ENCODE data around the gene UXS1. TPM values are rescaled to one million over a fixed set of nuclear protein-coding genes. Genes with fewer than 3 reads are reported as not detected.

The UXS1 gene
- total RNA-seq, 1 donor from 2014 or later: 49.2 TPM

GRCh38 chr2:106176446-106177099 lies 17.5 kb downstream of the UXS1 start:
- FAIRE-seq (no peak), DNase-seq (ENCODE audit: low read depth) (no peak)
- Histone ChIP-seq H3K9ac (ENCODE audit: low read length) (no peak overlapping the region), H3K27me3 (ENCODE audit: insufficient read depth, low read length) (no peaks in the 10 kb centered on the region), H3K36me3 (ENCODE audit: insufficient read depth, low read length) (no peaks in the 10 kb centered on the region), H3K9me3 (ENCODE audit: insufficient read depth, low read depth, low read length) (no peaks in the 10 kb centered on the region), H3K4me2 (ENCODE audit: low read length) (no peak overlapping the region), H3K27ac (ENCODE audit: low read depth, low read length) (no peak overlapping the region), H2AFZ (ENCODE audit: low read depth, low read length) (no peak overlapping the region), H3K4me1 (ENCODE audit: insufficient read depth, low read length) (no peaks in the 10 kb centered on the region), H4K20me1 (ENCODE audit: insufficient read depth, low read length) (peaks cover 77% of the 10 kb centered on the region), H3K4me3 (ENCODE audit: insufficient read depth, low read depth, low read length) (no peak overlapping the region), H3K79me2 (ENCODE audit: insufficient read depth, low read length) (peaks cover 18% of the 10 kb centered on the region)
- H3K4me1 Mint-ChIP-seq (ENCODE audit: low read depth, unreplicated experiment): peaks cover 4% of the 10 kb centered on the region
- H3K36me3 Mint-ChIP-seq (ENCODE audit: low read depth, unreplicated experiment): no peaks in the 10 kb centered on the region
- no peaks in the 10 kb centered on the region for H3K9me3 Mint-ChIP-seq (ENCODE audit: unreplicated experiment)
- no peak for TF ChIP-seq EZH2 (IDR thresholded peaks at IDR 0.05; ENCODE audit: insufficient read depth, low read length)
- H3K27ac Mint-ChIP-seq (ENCODE audit: unreplicated experiment): no peak overlapping the region
- H3K27me3 Mint-ChIP-seq (ENCODE audit: low read depth, unreplicated experiment): no peaks in the 10 kb centered on the region
- no peak overlapping the region for H3K4me3 Mint-ChIP-seq (ENCODE audit: unreplicated experiment)

- Histone ChIP-seq H3K36me3 (ENCODE audit: insufficient read depth, low read length) (no peaks in the 10 kb centered on the region), H3K27me3 (ENCODE audit: insufficient read depth, low read length) (no peaks in the 10 kb centered on the region), H3K4me2 (ENCODE audit: low read length) (no peak overlapping the region), H2AFZ (ENCODE audit: low read depth, low read length) (no peak overlapping the region), H3K4me1 (ENCODE audit: insufficient read depth, low read length) (no peaks in the 10 kb centered on the region), H3K27ac (ENCODE audit: low read depth, low read length) (no peak overlapping the region), H3K79me2 (ENCODE audit: insufficient read depth, low read length) (peaks cover 13% of the 10 kb centered on the region), H3K4me3 (ENCODE audit: insufficient read depth, low read depth, low read length) (no peak overlapping the region), H3K9ac (ENCODE audit: low read length) (no peak overlapping the region), H3K9me3 (ENCODE audit: insufficient read depth, low read depth, low read length) (no peaks in the 10 kb centered on the region), H4K20me1 (ENCODE audit: insufficient read depth, low read length) (peaks cover 74% of the 10 kb centered on the region)
- Mint-ChIP-seq H3K36me3 (ENCODE audit: low read depth, unreplicated experiment) (no peaks in the 10 kb centered on the region), H3K4me3 (ENCODE audit: unreplicated experiment) (no peak overlapping the region), H3K9me3 (ENCODE audit: unreplicated experiment) (no peaks in the 10 kb centered on the region), H3K27me3 (ENCODE audit: low read depth, unreplicated experiment) (no peaks in the 10 kb centered on the region), H3K4me1 (ENCODE audit: low read depth, unreplicated experiment) (peaks cover 4% of the 10 kb centered on the region), H3K27ac (ENCODE audit: unreplicated experiment) (no peak overlapping the region)
- DNase-seq (ENCODE audit: low read depth) (no peak), FAIRE-seq (no peak)
- TF ChIP-seq CTCF (IDR thresholded peaks at IDR 0.05; ENCODE audit: insufficient read depth, low read depth, low read length): no peak
- TF ChIP-seq EZH2 (IDR thresholded peaks at IDR 0.05; ENCODE audit: insufficient read depth, low read length): no peak
Measured at GRCh38 chr2:106175086-106175850, 18.8 kb downstream of the UXS1 start.

GRCh38 chr2:106174056-106174455 lies 20.0 kb downstream of the UXS1 start:
- Histone ChIP-seq H3K79me2 (ENCODE audit: insufficient read depth, low read length) (peaks cover 12% of the 10 kb centered on the region), H3K4me2 (ENCODE audit: low read length) (no peak overlapping the region), H2AFZ (ENCODE audit: low read depth, low read length) (no peak overlapping the region), H3K4me3 (ENCODE audit: insufficient read depth, low read depth, low read length) (no peak overlapping the region), H3K9ac (ENCODE audit: low read length) (no peak overlapping the region), H3K36me3 (ENCODE audit: insufficient read depth, low read length) (no peaks in the 10 kb centered on the region), H3K9me3 (ENCODE audit: insufficient read depth, low read depth, low read length) (no peaks in the 10 kb centered on the region), H4K20me1 (ENCODE audit: insufficient read depth, low read length) (peaks cover 80% of the 10 kb centered on the region), H3K27me3 (ENCODE audit: insufficient read depth, low read length) (no peaks in the 10 kb centered on the region), H3K4me1 (ENCODE audit: insufficient read depth, low read length) (no peaks in the 10 kb centered on the region), H3K27ac (ENCODE audit: low read depth, low read length) (no peak overlapping the region)
- no peak overlapping the region for H3K4me3 Mint-ChIP-seq (ENCODE audit: unreplicated experiment)
- TF ChIP-seq EZH2 (IDR thresholded peaks at IDR 0.05; ENCODE audit: insufficient read depth, low read length) (no peak), CTCF (IDR thresholded peaks at IDR 0.05; ENCODE audit: insufficient read depth, low read depth, low read length) (no peak)
- DNase-seq (ENCODE audit: low read depth) (no peak), FAIRE-seq (no peak)
- no peaks in the 10 kb centered on the region for H3K36me3 Mint-ChIP-seq (ENCODE audit: low read depth, unreplicated experiment)
- H3K9me3 Mint-ChIP-seq (ENCODE audit: unreplicated experiment): no peaks in the 10 kb centered on the region
- no peaks in the 10 kb centered on the region for H3K27me3 Mint-ChIP-seq (ENCODE audit: low read depth, unreplicated experiment)
- no peak overlapping the region for H3K27ac Mint-ChIP-seq (ENCODE audit: unreplicated experiment)
- peaks cover 4% of the 10 kb centered on the region for H3K4me1 Mint-ChIP-seq (ENCODE audit: low read depth, unreplicated experiment)
